Breast epithelium (tissue), 3 donors: Measurements from ENCODE around the gene CELA3B.

Experiments
- POLR2A ChIP-seq: fragments of 450-650 bp; IDR thresholded peaks from one replicate; pipeline ENCODE4 v1.6.1; 2016; ENCODE audit warnings: antibody characterized with exemption, mild to moderate bottlenecking, moderate library complexity
- POLR2AphosphoS5 ChIP-seq, 3 donors: sonication (generic); formaldehyde crosslinking; IDR thresholded peaks; one replicate each; pipeline ENCODE4 v1.6.1; 2017; ENCODE audit warnings: antibody characterized with exemption in 3 of 3
- TF ChIP-seq, protein P1 (sequence below), 3 donors: fragments of 450-650 bp; IDR thresholded peaks; one replicate each; pipeline ENCODE4 v1.5.1; 2016 to 2017; ENCODE audit warnings: antibody characterized with exemption in 3 of 3, mild to moderate bottlenecking in 3 of 3, moderate library complexity in 3 of 3

DNA sequence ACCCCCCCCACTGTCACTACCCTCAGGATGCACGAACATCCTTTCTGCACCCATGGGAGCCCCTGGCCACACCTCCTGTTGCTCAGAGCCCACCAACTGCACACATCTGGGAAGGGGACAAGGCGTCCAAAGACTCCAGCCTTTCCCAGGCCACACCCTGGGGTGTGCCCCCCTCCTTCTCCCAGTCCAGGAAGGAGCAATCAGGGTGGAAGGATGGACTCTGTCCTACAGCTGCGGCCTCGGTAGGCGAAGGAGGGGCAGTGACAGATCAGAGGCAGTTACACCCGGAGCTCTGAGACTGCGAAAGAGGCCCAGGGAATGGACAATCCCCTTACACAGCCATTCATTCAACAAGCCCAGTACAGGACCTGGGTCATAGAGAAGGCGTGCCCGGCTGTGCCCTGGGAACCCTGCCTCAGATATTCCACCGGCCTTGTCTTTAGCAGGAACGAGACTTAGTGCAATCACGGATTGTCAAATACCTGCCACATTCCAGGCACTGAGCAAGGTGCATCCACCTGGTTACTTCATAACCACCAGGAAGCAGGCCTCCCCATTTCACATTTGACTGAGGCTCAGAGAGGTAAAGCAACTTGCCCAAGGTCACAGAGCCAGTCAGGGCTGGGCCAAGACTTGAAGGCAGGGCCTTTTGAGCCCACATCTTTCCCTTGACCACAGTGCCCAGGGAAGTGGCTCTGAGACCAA lies 49.1 kb upstream of the CELA3B start:
- TF ChIP-seq POLR2AphosphoS5 (IDR thresholded peaks at IDR 0.05) (peak in 1 of 3 donors; percentile 55), POLR2A (no peak)
- TF ChIP-seq, protein P1, sequence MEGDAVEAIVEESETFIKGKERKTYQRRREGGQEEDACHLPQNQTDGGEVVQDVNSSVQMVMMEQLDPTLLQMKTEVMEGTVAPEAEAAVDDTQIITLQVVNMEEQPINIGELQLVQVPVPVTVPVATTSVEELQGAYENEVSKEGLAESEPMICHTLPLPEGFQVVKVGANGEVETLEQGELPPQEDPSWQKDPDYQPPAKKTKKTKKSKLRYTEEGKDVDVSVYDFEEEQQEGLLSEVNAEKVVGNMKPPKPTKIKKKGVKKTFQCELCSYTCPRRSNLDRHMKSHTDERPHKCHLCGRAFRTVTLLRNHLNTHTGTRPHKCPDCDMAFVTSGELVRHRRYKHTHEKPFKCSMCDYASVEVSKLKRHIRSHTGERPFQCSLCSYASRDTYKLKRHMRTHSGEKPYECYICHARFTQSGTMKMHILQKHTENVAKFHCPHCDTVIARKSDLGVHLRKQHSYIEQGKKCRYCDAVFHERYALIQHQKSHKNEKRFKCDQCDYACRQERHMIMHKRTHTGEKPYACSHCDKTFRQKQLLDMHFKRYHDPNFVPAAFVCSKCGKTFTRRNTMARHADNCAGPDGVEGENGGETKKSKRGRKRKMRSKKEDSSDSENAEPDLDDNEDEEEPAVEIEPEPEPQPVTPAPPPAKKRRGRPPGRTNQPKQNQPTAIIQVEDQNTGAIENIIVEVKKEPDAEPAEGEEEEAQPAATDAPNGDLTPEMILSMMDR (IDR thresholded peaks at IDR 0.05) = no peak
